Fibroblast of pulmonary artery (primary cell): ENCODE results near the gene ZNF148.

Experiments
- DNase-seq: peaks from one replicate; pipeline ENCODE4 v3.0.0-alpha.2; 2010; ENCODE audit warnings: low read depth
- H3K4me3 ChIP-seq: replicated peaks from 2 replicates; pipeline ENCODE4 v1.5.1; 2011; ENCODE audit warnings: low read depth, mild to moderate bottlenecking, control low read depth, low read length, moderate library complexity
- TF ChIP-seq, protein P1 (sequence below): IDR thresholded peaks from 2 replicates; pipeline ENCODE4 v1.5.1; 2011; ENCODE audit warnings: mild to moderate bottlenecking, control low read depth, low read length, inconsistent platforms; ENCODE audit errors: missing control alignments

ZNF148 gene

DNA sequence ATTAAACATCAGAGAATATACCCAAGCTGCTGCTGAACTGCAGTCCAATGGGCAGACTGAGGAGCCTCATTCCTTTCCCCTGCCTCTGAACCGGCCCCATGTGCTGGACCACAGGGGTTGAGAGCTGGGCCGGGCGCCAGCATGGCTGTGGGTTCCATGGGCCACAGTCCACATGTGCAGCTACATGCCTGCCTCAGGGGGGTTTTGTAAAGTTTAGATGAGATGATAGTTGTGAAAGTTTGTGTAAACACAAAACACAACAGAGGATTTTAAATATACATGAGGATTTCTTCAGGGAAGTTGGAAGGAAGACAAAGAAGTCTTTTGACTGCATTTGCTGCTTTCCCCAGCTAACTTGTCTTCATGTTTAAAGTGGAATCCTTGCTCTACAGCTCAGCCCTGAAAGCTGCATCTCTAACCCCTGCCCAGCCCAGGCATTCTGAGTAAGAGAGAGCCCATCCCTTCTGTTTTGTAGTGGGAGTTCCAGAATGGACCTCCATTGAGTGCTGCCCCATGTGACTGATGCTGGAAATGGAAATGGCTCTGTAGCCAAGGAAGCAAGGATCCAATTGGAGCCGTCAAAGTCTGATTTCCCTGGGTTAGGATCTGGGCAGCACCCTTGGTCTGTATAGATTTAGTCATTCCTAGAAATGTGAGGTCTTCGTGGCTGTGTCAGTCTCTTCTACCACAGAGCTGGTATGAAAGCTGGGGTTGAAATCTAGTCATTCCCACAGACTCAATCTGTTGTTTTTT lies 180.1 kb downstream of the ZNF148 start:
- peak; percentile 36 for DNase-seq
- TF ChIP-seq, protein P1, sequence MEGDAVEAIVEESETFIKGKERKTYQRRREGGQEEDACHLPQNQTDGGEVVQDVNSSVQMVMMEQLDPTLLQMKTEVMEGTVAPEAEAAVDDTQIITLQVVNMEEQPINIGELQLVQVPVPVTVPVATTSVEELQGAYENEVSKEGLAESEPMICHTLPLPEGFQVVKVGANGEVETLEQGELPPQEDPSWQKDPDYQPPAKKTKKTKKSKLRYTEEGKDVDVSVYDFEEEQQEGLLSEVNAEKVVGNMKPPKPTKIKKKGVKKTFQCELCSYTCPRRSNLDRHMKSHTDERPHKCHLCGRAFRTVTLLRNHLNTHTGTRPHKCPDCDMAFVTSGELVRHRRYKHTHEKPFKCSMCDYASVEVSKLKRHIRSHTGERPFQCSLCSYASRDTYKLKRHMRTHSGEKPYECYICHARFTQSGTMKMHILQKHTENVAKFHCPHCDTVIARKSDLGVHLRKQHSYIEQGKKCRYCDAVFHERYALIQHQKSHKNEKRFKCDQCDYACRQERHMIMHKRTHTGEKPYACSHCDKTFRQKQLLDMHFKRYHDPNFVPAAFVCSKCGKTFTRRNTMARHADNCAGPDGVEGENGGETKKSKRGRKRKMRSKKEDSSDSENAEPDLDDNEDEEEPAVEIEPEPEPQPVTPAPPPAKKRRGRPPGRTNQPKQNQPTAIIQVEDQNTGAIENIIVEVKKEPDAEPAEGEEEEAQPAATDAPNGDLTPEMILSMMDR, result peak; percentile 3
- no peak overlapping the region for H3K4me3 ChIP-seq

DNA sequence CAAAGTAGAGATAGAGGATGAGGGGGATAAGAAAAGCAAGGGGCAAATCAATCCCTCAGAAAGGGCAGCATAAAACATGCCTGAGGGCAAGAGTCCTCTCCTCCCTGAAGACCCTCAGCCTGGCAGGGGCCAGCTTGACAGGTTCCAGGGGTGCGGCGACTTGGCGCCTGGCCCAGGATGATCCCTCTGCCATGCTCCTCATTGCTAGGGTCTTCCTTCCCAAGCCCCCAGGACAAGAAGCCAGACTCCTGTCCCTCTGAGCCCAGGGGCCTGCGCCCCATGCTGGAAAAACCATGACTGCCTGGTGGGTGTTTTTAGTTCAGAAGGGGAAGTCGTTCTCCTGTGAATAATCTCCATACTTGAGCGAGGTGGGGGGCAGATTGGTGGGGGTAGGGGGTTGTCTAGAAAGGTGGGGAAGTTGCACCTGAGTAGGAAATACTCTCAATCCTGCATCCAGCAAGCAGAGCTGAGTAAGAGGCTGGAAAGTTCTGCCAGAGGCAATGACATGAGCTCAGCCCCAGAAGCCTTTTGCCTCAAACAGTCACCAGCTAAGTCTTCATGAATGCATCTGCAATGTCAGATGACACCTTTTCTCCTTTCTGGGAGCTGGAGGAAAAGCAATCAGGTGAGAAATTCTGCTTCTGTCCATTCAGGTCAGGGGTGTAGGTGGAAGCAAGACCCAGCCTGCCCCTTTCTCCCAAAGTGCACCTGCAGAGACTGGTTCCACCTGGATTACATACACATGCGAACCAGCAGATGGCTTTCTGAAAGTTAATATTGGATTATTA lies 180.9 kb downstream of the ZNF148 start:
- TF ChIP-seq, protein P1, result no peak
- H3K4me3 ChIP-seq, result no peak overlapping the region
- DNase-seq, result no peak

DNA sequence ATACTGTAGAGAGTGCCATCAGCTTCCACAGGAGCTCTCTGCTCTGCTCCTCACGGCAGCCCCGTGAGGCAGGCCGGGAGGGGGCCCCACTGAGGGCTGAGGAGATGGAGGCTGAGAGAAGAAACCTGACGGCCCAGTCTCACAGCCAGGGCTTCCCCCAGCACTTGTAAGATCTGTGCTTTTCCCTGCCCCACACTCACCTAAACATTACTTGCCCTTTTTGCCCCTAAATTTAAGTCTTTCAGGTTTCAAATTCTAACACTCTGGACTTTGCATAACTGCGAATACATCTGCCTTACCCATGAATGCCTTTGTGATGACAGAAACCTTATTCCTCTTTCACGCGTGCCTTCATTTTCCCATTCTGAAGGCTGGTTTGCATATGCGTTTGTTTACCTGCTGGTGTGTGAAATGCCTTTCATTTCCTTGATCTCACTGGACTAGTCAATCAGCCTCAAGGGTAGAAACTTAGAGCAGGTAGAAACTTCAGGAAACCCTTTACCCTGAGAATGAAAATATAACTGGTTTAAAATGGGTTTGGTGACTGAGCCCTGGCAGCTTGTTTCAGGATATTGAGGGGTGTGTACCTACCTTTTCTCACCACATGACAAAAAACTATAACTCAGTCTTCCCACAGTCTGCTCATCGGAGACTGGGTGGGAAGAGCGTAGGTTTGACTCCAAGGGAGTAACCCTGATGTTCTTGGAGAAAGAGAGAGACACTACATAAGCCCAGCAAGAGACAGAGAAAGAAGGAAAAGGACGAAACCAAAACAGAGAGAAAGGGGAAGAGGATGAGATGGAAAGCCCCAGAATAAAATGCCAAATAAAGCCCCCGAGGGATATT lies 182.7 kb downstream of the ZNF148 start:
- no peak overlapping the region for H3K4me3 ChIP-seq
- DNase-seq, result no peak
- TF ChIP-seq, protein P1, result no peak

DNA sequence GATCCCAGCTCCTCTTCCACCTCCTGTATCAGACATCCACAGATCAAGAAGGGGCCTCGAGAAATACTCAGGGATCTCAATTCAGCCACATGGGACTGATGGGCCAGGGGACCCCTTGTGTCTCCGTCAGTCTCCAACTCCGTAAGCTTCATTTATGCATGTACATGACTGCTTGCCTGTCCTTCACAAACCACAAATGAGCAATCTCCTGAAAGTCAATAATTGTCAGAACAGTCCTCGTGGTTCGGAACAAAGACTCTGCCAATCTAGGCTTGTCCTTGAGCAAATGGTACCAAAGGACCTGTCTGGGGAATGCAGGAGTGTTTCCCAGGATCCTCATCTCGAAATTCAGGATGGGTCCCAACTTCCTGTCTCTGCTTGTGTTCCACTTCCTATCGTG lies 183.4 kb downstream of the ZNF148 start:
- no peak for DNase-seq
- H3K4me3 ChIP-seq, result no peak overlapping the region
- TF ChIP-seq, protein P1, result no peak

DNA sequence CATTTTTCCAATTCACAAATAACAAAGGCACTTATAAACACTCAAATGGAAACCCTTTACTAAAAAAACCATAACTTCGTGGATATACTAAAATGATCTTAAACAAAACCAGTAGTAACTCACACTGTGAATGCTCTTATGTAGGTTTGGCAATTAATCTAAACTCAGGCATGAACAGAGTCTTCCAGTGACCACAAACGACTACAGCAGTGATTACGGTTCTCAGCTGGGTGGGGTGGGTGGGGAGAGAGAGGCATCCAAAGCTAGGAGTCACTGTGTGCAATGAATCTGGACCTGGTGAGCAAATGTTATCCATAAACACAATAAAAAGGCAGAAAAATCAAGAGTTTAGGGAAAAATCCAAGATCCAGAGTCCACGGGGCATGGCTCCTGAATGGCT lies 183.9 kb downstream of the ZNF148 start:
- TF ChIP-seq, protein P1, result no peak
- no peak overlapping the region for H3K4me3 ChIP-seq
- DNase-seq, result no peak

DNA sequence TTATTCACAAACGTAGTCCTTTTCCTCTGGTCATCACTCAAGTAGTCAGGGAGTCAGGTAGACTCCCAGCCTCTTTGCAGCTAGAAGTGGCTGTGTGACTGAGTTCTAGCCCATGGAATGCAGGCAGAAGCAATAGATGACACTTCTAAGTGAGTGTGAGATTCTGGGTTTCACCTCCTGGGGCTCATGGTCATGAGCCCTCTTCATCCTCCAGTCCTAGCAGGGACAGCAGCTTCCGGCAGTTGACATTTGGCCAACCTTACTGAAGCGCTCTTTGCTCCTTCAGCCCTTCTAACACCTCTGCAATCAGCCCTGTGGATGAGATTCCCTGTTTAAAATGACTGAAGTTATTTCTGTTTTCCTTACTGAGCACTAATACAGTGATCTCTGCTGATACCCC lies 184.3 kb downstream of the ZNF148 start:
- no peak overlapping the region for H3K4me3 ChIP-seq
- TF ChIP-seq, protein P1, result no peak
- no peak for DNase-seq
